GM18498 (cell line): Measurements from ENCODE around the gene NDUFS2.

ENCODE experiments used
- ATAC-seq: cut with Tn5 transposase; IDR thresholded peaks from one replicate; pipeline ENCODE4 v1.9.1; 2021; ENCODE audit warnings: mild to moderate bottlenecking, moderate library complexity; ENCODE audit not compliant: unreplicated experiment

Gene NDUFS2

DNA sequence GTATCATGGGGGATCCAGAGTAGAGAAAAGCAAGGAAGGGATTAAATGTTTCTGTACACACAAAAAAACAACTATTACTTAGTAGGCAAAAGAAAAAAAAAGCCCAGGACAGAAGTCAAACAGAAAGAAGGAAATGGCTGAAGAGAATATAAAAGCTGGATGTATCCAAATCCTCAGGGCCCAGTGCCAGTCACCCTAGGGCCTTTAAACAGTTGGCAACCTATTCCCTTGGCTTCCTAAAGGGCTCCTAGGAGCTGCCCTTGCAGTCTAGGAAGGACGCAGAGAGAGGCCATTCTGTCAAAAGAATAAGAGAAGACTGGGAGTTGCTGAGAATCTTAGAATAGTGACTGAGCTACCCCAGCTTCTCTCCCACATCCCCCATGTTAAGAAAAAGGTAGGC lies 29.8 kb upstream of the NDUFS2 start:
- ATAC-seq = no peak

DNA sequence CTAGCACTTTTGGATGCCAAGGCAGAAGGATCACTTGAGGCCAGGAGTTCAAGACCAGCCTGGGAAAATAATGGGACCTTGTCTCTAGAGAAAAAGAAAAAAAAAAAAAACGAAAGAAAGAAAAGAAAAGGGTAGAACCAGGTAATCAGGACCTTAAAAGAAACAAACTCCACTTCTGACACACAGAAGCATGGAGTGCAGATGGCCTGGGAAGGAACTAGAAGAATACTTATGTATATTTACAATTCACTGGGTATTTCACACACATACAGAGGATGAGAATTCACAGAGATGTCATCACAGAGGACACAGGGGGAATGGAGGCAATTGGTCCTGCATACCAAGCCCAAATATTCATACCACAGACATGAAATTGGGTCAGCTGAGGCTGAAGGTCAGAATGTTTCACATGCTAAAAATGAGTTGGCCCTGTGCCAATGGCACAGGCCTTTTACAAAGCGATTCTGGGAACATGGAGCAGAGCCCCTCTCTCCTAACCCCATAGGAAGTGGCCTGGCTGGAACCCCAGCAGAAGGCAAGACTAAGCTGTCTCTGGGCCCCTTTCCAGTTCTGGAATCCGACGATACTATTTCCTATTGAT lies 29.3 kb upstream of the NDUFS2 start:
- ATAC-seq = no peak

DNA sequence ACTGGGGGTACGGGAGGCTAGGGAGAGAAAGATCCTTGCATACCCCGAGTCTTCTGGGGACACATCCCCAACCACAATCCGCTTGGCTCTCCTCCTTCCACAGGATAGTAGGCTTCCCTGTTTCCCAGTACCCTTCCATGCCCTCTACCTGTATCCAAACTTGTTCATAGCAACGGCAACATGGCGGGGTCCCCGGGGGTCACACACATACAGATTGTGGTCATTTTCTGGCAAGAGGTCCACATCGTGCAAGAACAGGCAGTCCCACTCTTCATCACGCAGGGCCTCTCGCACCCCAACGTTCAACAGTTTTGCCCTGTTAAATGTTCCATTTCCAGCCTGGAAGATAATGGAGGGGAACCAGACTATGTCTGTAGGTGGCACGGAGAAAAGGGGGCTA lies 28.5 kb upstream of the NDUFS2 start:
- no peak for ATAC-seq

DNA sequence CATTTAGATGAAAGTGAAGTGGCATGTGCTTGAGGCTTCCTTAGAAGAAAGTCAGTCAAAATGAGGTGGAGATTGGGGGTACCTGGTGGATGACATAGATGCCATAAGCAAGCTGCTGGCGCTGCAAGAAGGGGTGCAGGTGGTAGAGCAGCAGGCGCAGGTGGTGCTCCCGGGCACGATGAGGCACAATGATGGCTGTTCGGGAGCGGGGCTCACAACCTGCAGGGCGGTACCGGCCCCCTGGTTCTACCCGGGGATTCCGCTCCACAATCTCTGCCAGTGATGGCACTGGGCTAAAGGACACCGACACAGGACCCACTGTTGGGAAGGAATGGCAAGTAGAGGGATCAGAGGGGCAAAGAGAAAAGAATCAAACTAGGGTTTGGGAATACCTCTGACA lies 27.3 kb upstream of the NDUFS2 start:
- no peak for ATAC-seq

DNA sequence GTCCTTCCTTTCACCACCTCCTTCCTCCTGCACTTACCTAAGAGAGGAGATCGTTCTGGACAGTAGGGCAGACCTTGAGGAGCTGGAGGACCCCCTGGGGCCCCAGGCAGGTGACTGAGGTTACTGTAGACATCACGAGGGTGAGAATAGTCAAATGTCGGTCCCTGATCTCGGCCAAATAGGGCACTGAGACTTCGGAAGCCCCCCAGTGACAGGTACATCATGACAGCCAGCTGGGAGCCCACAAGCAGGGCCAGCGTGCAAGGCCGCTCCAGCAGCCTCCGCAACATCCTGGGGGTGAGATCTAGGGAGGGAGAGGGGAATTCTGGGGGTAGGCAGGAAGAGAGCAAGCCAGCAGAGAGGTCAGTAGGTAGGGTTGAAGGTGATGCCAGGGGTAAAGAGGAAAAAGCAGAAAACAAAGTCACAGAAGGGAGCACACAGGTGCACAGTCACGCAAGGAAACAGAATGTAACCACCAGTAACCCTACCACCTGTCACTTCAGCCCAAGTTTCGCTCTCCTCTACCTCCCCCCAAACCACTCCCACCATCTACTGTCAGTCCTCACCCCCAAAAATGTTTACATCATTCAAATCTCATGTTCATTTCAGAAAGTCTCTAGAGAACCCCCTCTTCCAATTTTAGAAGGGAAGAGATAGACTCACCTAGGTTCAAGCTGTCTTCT lies 26.3 kb upstream of the NDUFS2 start:
- no peak for ATAC-seq

DNA sequence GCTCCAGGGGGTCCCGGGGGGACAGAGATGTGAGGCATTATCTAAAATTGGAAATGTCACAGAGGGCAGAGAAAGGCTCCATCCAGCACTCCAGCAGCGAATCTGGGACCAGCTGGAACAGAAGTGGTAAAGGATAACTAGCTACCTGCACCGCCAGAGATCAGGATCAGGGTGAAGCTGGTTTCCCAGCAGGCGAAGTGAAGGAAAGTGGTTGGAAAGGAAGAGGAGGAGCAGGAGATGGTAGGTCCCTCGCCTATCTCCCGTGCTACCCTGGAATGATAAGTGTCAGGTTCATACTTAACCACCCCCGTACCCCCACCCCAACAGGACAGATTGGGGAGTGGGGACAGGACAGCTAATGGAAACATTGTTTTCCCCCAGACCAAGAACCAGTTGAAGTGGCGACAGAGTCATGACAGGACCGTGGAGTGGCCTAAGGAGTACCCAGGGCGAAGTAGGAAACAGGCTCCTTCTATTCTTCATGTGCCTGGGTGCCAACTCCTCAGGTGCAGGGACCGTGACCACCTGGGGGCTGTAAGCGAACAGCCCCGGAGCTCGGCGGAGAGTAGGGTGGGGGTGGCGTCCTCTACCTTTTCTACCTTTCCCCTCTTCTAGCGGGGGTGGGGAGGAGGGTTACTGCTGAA lies 25.6 kb upstream of the NDUFS2 start:
- ATAC-seq = no peak

DNA sequence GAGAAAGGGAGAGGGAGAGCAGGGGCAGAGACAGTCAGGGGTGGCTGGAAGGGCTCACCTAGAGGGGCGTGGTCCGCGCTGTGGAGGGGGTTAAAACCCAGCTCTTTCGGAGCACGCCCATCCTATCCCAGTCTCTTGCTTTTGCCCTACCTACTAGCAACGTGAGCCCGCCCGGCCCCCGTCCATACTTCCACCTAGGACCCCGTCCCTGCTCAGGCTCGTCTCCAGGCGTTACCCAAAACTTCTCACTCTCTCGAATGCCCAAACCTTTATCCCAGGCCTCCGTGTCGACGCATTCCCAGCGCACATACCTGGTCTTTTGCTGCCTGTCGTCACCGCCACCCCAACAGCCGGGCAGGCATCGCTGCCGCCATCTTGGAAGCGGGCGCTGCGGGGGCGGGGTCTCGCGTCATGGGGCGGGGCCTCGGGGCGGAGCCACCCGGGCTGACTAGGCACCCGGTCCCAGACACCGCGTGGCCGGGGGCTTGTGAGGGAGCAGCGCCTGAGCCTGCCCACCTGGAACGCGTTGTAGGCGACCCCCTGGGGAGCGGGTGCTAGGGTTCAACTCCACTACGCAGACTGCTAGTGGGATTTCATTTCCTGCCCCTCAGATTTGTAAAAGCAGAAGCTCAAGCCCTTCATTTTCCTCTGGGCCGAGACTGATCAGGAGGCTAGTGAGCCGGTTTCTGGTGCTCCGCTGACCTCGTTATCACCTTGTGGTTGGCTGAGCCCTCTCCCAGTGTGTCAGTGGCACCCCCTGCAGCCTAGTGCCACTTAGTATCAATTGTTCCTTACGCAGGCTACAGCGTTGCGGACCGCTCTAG lies 24.8 kb upstream of the NDUFS2 start, which contains the start of gene B4GALT3:
Gene B4GALT3 (minus strand): TSS at position 396 of the 824 bp plus-strand sequence. CDS start 1,447 bp downstream, outside the sequence.
- ATAC-seq = peak; percentile 82

DNA sequence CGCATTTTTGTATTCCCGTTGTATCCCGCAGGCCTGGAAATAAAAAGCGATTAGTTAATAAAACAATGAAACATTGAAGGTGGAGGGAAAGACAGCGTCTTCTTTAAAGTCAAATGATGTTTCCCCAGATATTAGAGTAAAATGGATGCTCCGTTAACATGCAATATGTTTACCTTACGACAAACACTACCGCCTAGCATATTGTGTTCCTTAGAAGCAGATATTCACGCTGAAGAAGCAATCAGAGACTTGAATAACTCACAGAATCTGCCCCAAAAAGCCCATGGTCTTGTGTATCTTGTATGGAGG lies 24.3 kb upstream of the NDUFS2 start:
- ATAC-seq = no peak

DNA sequence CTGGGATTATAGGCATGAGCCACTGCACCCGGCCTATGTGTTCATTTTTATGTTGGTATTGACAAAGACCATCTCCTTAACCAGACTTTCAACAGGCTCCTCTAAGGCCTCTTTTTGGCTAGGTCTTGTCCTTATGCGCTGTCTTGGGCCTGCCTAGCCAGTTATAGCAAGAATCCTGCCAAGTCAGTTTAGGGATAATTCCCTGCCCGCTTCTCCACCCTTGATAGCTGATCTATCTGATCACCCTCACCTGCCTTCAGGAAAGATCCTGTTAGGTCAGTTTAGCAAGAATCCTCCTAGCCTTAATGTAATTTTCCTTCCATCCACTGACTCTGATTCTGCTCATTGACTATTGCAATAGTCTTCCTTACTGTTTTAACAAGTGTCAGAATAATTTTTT lies 22.5 kb upstream of the NDUFS2 start:
- no peak for ATAC-seq

DNA sequence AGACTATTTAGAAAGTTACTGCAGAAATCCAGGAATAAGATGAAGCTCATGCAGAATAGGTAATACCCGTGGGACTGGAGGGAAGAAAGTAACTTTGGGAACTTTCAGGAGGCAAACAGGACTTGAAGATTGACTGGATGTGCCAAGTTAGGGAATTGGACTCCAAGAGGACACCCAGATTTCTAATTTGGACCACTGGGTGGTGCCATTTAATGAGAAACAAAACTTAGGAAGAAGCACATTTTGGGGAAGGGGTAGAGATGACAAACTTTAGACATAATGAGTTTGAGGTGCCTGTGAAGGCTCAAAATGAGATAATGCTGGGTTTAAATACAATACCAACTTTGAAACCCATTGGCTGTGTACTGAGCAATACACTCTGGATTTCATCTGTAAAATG lies 21.5 kb upstream of the NDUFS2 start:
- ATAC-seq = no peak

DNA sequence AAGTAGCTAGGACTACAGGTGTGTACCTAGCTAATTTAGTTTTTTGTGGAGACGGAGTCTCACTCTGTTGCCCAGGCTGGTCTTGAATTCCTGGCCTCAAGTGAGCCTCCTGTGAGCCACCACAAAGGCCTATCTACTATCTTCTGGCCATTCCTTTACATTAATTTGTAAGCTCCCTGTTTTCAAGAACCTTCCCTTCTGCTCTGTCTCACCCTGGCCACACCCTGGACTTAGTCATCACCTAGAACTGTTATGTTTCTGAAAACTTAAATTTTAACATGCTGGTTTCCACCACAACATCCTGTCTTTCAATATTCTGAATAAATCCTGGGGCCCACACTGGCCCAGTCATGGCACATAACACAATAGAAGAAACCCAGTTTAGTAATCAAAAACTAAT lies 20.0 kb upstream of the NDUFS2 start:
- ATAC-seq = peak; percentile 44

DNA sequence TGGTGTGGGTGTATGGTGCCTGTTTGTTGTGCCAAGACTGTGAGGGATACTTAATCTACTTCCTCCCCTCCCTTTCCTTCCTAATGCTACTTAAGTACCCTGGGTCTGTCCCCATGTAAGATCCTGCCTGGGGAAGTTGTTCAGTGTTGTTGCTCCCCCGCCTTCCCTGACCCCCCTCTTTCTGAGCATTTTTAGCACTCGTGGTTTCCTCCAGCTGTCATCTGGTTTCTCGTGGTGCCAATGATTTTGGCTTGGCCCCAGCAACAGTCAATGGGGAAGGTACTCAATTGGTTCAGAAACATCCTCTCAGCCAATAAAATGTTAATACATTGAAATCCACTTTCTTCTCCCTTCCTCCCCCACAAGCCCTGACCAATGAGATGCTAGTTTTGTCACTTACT lies 16.9 kb upstream of the NDUFS2 start:
- ATAC-seq = peak; percentile 64

DNA sequence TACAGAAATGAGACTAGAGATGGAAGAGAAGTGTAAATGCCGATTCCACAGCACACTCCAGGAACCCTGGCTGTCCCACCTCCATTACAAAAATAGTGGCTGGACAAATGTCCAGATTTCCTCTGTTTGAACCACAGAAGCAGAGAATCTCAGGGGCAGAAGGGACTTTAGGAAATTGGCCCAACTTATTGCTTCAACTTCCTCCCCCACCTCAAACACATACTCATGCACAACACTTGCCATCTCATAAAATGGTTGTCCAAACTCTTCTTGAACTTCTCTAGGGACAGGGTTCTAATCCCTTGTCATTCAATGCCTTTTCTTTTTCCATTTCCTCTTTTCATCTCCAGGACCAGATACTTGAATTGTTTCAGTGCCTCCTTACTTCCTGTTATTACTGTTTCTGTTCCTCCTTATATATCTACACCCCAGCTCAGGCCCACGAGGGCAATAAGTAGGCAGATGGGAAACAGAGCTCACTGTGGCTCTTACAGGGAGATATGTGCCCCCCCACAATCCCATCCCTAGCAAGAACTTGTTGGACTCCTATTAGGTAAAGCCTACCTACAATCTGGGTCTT lies 16.3 kb upstream of the NDUFS2 start:
- peak; percentile 28 for ATAC-seq

DNA sequence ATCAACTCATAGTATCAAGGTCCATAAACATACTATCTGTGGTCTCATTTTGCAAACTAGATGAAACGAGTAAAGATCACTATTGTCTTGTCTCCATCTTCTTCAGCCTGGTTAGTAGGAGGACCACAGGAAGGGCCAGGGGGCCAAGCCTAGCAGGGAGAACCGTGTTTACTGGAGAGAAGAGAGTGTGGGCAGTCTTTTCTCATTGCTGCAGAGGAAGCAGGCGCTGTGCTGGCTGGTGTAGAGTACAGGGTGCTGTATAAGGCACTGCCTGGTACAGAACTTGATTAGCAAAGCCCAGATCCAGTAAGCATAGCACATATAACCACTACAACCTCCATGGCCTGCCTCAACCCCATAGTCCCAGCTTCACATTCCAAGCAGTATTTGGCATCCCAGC lies 14.9 kb upstream of the NDUFS2 start:
- ATAC-seq = no peak

DNA sequence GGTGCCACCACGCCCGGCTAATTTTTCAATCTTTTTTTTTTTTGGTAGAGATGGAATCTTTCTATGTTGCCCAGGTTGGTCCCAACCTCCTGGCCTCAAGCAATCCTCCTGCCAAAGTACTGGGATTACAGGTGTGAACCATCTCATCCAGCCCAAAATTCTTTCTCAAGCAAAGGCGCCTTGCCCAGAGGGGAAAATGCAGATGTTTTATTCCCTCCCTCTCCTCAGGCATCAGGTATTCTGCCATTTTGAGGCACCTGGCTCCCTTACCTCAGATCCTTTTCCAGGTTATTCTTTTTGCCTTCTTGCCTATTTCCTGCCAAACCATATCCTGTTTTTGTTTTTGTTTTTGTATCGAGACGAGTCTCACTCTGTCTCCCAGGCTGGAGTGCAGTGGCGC lies 13.8 kb upstream of the NDUFS2 start:
- no peak for ATAC-seq

DNA sequence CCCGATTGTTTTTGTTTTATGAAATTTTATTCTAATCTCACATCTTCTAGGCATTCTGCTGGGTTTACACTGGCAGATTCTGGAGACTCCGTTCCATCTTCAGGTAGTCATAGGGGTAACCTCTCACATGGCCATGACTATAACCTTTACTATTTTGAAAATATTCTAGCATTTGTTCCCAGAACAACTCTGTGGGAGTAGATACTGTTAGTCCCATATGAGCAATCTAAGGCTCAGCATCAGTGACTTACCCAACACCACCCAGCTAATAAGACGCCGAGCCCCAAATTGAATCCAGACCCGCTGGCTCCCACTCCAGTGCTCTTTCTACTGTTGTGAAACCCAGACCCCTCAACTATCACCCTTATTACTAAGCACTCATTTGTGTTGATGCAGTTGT lies 13.1 kb upstream of the NDUFS2 start:
- no peak for ATAC-seq

DNA sequence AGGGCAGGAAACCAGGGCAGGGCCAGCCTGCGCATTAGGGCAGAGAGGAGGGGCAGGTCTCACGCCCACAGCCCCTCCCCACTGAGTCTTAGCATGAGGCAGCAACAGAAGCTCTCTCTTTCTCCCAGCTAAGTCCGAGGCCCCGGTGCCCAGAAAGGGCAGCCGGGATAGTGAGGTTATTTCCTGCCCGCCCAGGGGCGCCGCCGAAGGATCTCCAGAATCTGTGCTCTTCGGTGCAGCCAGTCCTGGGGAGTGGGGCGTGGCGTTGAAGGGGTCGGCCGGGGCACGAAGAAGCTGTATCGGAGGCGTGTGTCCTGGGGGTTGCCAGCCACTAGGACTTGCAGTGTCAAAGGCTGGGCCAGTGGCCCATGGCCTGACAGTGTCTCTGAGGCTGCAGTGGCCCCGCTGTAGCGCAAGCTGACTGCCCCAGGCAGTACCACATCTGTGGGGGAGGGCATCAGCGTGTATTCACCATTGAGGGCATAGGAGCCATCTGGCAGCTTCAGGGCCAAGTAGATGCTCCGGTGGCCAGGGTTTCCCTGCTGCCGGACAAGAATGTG lies 11.1 kb upstream of the NDUFS2 start:
- ATAC-seq = no peak

DNA sequence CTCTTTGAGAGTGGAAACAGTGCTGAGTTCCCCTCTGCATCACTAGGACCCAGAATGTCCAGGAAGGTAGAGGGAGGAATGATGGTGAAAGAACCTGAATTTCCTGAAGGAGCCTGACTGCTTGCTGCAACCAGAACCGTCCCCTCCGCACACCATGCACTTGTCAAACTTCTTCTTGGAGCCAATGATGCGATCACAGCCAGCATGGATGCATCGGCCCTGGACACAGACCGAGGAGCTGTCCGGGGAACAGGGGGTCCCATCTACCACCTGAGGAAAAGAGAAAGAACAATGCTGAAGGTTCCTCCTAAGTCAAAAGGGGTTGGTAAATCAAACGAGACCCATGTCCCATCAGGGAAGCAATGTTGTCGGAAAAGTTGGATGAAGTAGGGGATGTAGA lies 10.2 kb upstream of the NDUFS2 start:
- ATAC-seq = no peak

DNA sequence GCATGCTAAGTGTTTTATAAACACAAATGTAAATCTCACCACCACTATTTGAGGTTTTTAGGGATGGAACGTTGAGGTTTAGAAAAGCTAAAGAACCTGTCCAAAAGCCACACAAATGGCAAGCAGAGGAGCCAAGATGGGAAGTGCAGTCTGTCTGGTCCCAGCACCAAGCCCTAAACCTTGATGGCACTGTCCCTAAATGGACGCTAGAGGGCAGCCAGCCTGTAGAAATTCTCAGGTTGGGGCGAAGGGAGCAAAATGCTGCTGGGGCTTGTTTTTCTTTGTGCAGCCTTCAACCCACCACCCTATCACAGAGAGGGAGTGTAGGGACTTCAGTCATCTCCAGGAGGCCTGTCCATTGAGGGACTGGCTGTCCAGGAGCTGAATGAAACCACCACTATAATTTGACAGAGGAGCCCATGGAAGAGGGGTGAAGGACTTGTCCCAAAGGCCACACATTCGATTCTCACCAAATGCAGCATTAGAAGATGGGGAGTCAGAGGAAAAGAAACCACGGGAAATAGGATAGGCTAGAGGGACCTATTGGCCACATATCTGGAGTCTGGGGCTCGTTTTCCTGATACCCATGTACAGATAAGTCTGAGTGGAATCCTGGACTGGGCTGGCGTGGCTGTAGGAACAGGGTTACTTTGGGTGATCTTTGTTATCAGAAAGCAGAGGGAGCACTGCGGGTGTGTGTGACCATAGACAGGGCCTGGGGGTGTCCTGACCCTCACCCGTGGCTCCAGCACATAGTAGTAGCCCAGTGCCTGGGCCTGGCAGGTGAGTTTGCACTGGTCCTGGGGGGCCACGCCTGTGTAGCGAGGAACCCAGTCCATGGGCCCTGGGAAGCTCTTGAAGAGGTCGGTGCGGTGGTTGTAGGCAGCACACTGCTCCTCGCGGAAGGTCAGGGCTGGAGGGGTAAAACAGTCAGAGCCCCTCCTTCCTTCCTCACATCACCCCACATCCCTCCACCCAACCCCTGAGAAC lies 9.4 kb upstream of the NDUFS2 start:
- ATAC-seq = peak; percentile 76
